Neural cell (in vitro differentiated cells): Measurements from ENCODE around the gene C1QTNF1. TPM values are rescaled to one million over a fixed set of nuclear protein-coding genes. Genes with fewer than 3 reads are reported as not detected.

Experiments
- H2AFZ ChIP-seq: fragments of 200-600, 300-800 bp; sonication (generic), shearing (Covaris generic); 2 replicates; pipeline ENCODE4 v1.6.0; 2014; ENCODE audit warnings: low read depth, mild to moderate bottlenecking, antibody characterized with exemption, low read length, moderate library complexity
- H3F3A ChIP-seq: fragments of 200-600 bp; shearing (Covaris generic); 2 replicates; pipeline ENCODE4 v1.6.1; 2016; ENCODE audit warnings: mild to moderate bottlenecking, moderate library complexity, mixed read lengths, antibody characterized with exemption, low read length; ENCODE audit not compliant: insufficient read depth, poor library complexity, severe bottlenecking
- H3K27ac ChIP-seq: fragments of 200-600, 300-800 bp; sonication (generic), shearing (Covaris generic); 2 replicates; pipeline ENCODE4 v1.5.1; 2014; ENCODE audit warnings: mild to moderate bottlenecking, low read length, moderate library complexity
- H3K27me3 ChIP-seq: fragments of 300-800, 200-600 bp; sonication (generic), shearing (Covaris generic); 2 replicates; pipeline ENCODE4 v1.6.0; 2014; ENCODE audit warnings: mild to moderate bottlenecking, low read depth, low read length, moderate library complexity; ENCODE audit not compliant: insufficient read depth
- H3K36me3 ChIP-seq: fragments of 300-800, 200-600 bp; sonication (generic), shearing (Covaris generic); 2 replicates; pipeline ENCODE4 v1.5.1; 2014; ENCODE audit warnings: mild to moderate bottlenecking, antibody characterized with exemption, low read length, moderate library complexity; ENCODE audit not compliant: insufficient read depth
- H3K4me2 ChIP-seq: fragments of 300-800, 200-600 bp; sonication (generic), shearing (Covaris generic); 2 replicates; pipeline ENCODE4 v1.6.0; 2014; ENCODE audit warnings: mild to moderate bottlenecking, low read length
- H3K4me3 ChIP-seq: fragments of 300-800, 200-600 bp; sonication (generic), shearing (Covaris generic); 2 replicates; pipeline ENCODE4 v1.5.1; 2014; ENCODE audit warnings: mild to moderate bottlenecking, low read length, moderate library complexity
- H3K79me2 ChIP-seq: fragments of 200-600 bp; shearing (Covaris generic); replicated peaks from 2 replicates; pipeline ENCODE4 v1.6.0; 2014; ENCODE audit warnings: mild to moderate bottlenecking, low read length, moderate library complexity; ENCODE audit not compliant: insufficient read depth
- H3K9ac ChIP-seq: fragments of 300-800, 200-600 bp; sonication (generic), shearing (Covaris generic); 2 replicates; pipeline ENCODE4 v1.6.1; 2016; ENCODE audit warnings: mild to moderate bottlenecking, low read length, mixed read lengths
- H3K9me2 ChIP-seq: fragments of 200-600 bp; shearing (Covaris generic); 2 replicates; pipeline ENCODE4 v1.6.1; 2016; ENCODE audit warnings: mild to moderate bottlenecking, low read length, mixed read lengths; ENCODE audit not compliant: insufficient read depth
- H3K9me3 ChIP-seq: fragments of 200-600, 300-800 bp; sonication (generic), shearing (Covaris generic); 2 replicates; pipeline ENCODE4 v1.6.1; 2016; ENCODE audit warnings: mild to moderate bottlenecking, mixed run types, low read length, moderate library complexity, mixed read lengths
- H4K20me1 ChIP-seq: fragments of 200-600 bp; shearing (Covaris generic); 2 replicates; pipeline ENCODE4 v1.6.1; 2016; ENCODE audit warnings: mild to moderate bottlenecking, mixed run types; ENCODE audit not compliant: insufficient read depth
- CTCF ChIP-seq: fragments of 450-650 bp; IDR thresholded peaks from 2 replicates; pipeline ENCODE4 v1.5.1; 2014; ENCODE audit warnings: antibody characterized with exemption, mild to moderate bottlenecking, moderate library complexity; ENCODE audit not compliant: poor library complexity, severe bottlenecking
- EP300 ChIP-seq: fragments of 450-650 bp; conservative IDR thresholded peaks from 2 replicates; pipeline ENCODE4 v1.6.1; 2014; ENCODE audit warnings: antibody characterized with exemption, mild to moderate bottlenecking, moderate library complexity; ENCODE audit not compliant: poor library complexity, severe bottlenecking
- EZH2 ChIP-seq: fragments of 200-600, 300-800 bp; shearing (Covaris generic), sonication (generic); IDR thresholded peaks from 2 replicates; pipeline ENCODE4 v1.6.1; 2014; ENCODE audit warnings: antibody characterized with exemption, low read length, borderline replicate concordance, mild to moderate bottlenecking; ENCODE audit not compliant: insufficient read depth, poor library complexity, severe bottlenecking
- MXI1 ChIP-seq: fragments of 450-650 bp; conservative IDR thresholded peaks from 2 replicates; pipeline ENCODE4 v1.6.1; 2014; ENCODE audit warnings: antibody characterized with exemption, mild to moderate bottlenecking; ENCODE audit not compliant: poor library complexity, severe bottlenecking
- POLR2AphosphoS5 ChIP-seq: IDR thresholded peaks from 2 replicates; pipeline ENCODE4 v1.6.1; 2012
- RAD21 ChIP-seq: fragments of 450-650 bp; conservative IDR thresholded peaks from 2 replicates; pipeline ENCODE4 v1.6.1; 2014; ENCODE audit warnings: antibody characterized with exemption, mild to moderate bottlenecking, moderate library complexity
- REST ChIP-seq: IDR thresholded peaks from 2 replicates; pipeline ENCODE4 v1.6.1; 2012; ENCODE audit warnings: borderline replicate concordance
- SMC3 ChIP-seq: fragments of 450-650 bp; conservative IDR thresholded peaks from 2 replicates; pipeline ENCODE4 v1.6.1; 2014; ENCODE audit warnings: antibody characterized with exemption, mild to moderate bottlenecking, moderate library complexity; ENCODE audit not compliant: poor library complexity
- TAF1 ChIP-seq: IDR thresholded peaks from 2 replicates; pipeline ENCODE4 v1.6.1; 2012; ENCODE audit warnings: low read depth
- polyA plus RNA-seq: library from polyadenylated mRNA; depleted of rRNA; stranded (reverse); fragments of >200 nt; gene quantifications from 2 replicates; pipeline ENCODE4 v1.2.3, GENCODE V29; 2014

The C1QTNF1 gene
- polyA plus RNA-seq, 1 donor from 2014 or later: 0.16 TPM

- Histone ChIP-seq H3K27ac (no peak overlapping the region), H3K4me2 (no peak overlapping the region), H3K9ac (no peak overlapping the region), H3F3A (no peaks in the 10 kb centered on the region), H4K20me1 (no peaks in the 10 kb centered on the region), H3K27me3 (no peaks in the 10 kb centered on the region), H3K4me3 (no peak overlapping the region), H3K9me2 (no peaks in the 10 kb centered on the region), H2AFZ (no peak overlapping the region), H3K36me3 (no peaks in the 10 kb centered on the region), H3K9me3 (no peaks in the 10 kb centered on the region), H3K79me2 (peaks cover 3% of the 10 kb centered on the region)
- TF ChIP-seq EZH2 (no peak), POLR2AphosphoS5 (no peak), REST (no peak), SMC3 (no peak), TAF1 (no peak), EP300 (no peak), MXI1 (no peak), RAD21 (no peak), CTCF (no peak)
These were observed 9.7 kb upstream of the C1QTNF1 start for GRCh38 chr17:79014158-79014758.

- Histone ChIP-seq H3K9ac (no peak overlapping the region), H3K9me3 (no peaks in the 10 kb centered on the region), H3F3A (no peaks in the 10 kb centered on the region), H2AFZ (no peak overlapping the region), H3K27ac (no peak overlapping the region), H3K9me2 (no peaks in the 10 kb centered on the region), H3K79me2 (no peaks in the 10 kb centered on the region), H4K20me1 (no peaks in the 10 kb centered on the region), H3K4me3 (no peak overlapping the region), H3K4me2 (no peak overlapping the region), H3K36me3 (no peaks in the 10 kb centered on the region), H3K27me3 (no peaks in the 10 kb centered on the region)
- TF ChIP-seq CTCF (no peak), POLR2AphosphoS5 (no peak), REST (no peak), SMC3 (no peak), RAD21 (no peak), MXI1 (no peak), EP300 (no peak), TAF1 (no peak), EZH2 (no peak)
These were observed 6.2 kb upstream of the C1QTNF1 start for GRCh38 chr17:79017546-79018369.
